Activated CD4-positive, alpha-beta memory T cell treated with anti-CD3 and anti-CD28 coated beads for 36 hours (primary cell): ENCODE results near the gene SNX24. TPM values are rescaled to one million over a fixed set of nuclear protein-coding genes. Genes with fewer than 3 reads are reported as not detected.
A peak's percentile ranks its signal among the peaks of the same experiment; 100 is the strongest.

Experiments
- CTCF ChIA-PET: fragments of 350-600 bp; sonication (Branson Sonifier 250); formaldehyde crosslinking; loops from one replicate; lab custom pipeline; 2021; ENCODE audit warnings: antibody characterized with exemption, inconsistent platforms; lab: Charles Lee
- POLR2A ChIA-PET: fragments of 350-600 bp; sonication (Branson Sonifier 250); formaldehyde crosslinking; loops from one replicate; lab custom pipeline; 2021; ENCODE audit warnings: antibody characterized with exemption; lab: Charles Lee
- DNase-seq: peaks from one replicate; pipeline ENCODE4 v3.0.0-alpha.2; 2020
- H3K27ac Mint-ChIP-seq: one replicate; pipeline ENCODE4 v1.8.0; 2021; ENCODE audit warnings: mixed read lengths
- H3K27me3 Mint-ChIP-seq: one replicate; pipeline ENCODE4 v1.8.0; 2021; ENCODE audit warnings: mixed read lengths
- H3K36me3 Mint-ChIP-seq: one replicate; pipeline ENCODE4 v1.8.0; 2021; ENCODE audit warnings: mixed read lengths
- H3K4me1 Mint-ChIP-seq: one replicate; pipeline ENCODE4 v1.8.0; 2021; ENCODE audit warnings: low read depth, mixed read lengths
- H3K4me3 Mint-ChIP-seq: one replicate; pipeline ENCODE4 v1.8.0; 2021; ENCODE audit warnings: mild to moderate bottlenecking, mixed read lengths
- H3K9me3 Mint-ChIP-seq: one replicate; pipeline ENCODE4 v1.8.0; 2021; ENCODE audit warnings: mixed read lengths
- intact Hi-C: fragments of 100-400 bp; cut with micrococcal nuclease; formaldehyde crosslinking; loops from one replicate; pipeline ENCODE4 v1.15.1; 2023
- total RNA-seq, 2 experiments: library from RNA; stranded (reverse); gene quantifications; one replicate each; pipeline ENCODE4 v1.2.3, GENCODE V29; 2021

The SNX24 gene
- total RNA-seq, 2 experiments from 2014 or later: 6.4 to 7.5 TPM

DNA sequence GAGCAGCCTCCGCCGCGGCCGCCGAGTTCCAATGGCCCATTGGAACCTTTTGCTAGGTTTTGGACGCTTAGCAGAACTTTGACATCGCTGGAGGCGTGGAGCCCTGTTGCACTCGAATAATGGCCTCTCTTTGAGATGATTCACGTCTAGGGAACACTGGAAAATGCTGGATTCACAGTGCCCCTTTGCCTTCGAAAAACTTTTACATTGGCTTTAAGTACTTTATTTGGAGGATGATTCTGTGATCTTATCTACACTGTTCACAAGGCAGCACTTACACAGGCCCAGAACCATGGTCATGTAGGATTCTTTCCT is 191.6 kb downstream of the SNX24 start:
- POLR2A ChIA-PET: no interaction called here
- Mint-ChIP-seq H3K4me3 (peak overlapping the region; percentile 38), H3K27ac (no peak overlapping the region), H3K27me3 (peaks cover 38% of the 10 kb centered on the region), H3K9me3 (no peaks in the 10 kb centered on the region), H3K36me3 (no peaks in the 10 kb centered on the region), H3K4me1 (peaks cover 11% of the 10 kb centered on the region)
- no peak for DNase-seq
- CTCF ChIA-PET: no interaction called here
- intact Hi-C loops: loop anchor here (5.0 kb wide), 1 partner anchor 55 kb away; no protein-coding TSS in a partner anchor

DNA sequence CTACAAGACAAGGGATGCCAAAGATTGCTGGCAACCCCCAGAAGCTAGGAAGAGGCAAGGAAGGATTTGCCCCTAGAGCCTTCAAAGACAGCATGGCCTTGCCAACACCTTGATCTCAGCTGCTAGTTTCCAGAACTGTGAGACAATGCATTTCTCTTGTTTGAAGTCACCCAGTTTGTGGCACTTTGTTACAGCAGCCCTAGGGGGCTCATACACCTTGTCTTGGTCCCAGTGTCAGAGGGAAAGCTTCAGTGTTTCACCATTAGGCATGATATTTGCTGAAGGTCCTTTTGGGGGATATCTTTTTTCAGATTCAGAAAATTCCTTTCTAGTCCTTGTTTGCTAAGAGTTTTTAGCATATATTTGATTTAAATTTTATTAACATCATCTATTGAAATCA is 194.3 kb downstream of the SNX24 start:
- no peak overlapping the region for H3K4me3 Mint-ChIP-seq
- H3K9me3 Mint-ChIP-seq: no peaks in the 10 kb centered on the region
- peaks cover 43% of the 10 kb centered on the region for H3K27me3 Mint-ChIP-seq
- POLR2A ChIA-PET: no interaction called here
- DNase-seq: no peak
- H3K4me1 Mint-ChIP-seq: peaks cover 11% of the 10 kb centered on the region
- no peaks in the 10 kb centered on the region for H3K36me3 Mint-ChIP-seq
- intact Hi-C loops: loop anchor here (5.0 kb wide), 1 partner anchor 53 kb away; no protein-coding TSS in a partner anchor
- CTCF ChIA-PET: no interaction called here
- H3K27ac Mint-ChIP-seq: no peak overlapping the region

DNA sequence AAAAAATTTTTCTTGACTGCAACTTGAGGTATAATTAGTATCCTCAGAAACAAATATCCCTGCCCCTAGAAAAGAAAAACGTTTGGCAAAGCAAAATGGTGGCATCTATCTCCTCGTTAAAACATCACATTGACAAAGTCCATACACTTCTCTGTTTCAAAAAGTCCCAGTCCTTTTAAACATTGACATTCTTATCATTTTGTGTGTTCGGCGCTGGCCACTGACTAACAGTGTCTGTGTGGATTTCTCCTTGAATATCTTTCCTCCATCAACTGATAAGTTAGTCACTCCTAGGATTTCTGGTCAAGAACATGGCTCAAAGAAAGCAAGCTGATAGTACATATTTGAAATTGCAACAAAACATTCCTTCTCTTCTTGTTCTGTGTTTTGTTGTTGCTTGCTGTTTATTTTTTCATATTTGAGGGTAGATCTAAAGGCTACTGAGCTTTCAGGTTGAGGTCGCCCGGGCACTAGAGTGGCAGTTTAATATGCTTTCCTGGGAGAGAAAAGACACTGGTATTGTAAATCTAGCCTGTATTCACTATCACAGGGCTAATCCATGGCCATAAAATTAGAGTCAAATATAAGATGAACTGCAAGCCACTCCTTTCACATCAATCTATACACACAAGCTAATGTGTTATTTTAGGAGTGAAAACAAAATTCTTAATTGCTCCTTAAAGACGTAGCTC is 199.7 kb downstream of the SNX24 start:
- POLR2A ChIA-PET: no interaction called here
- H3K27ac Mint-ChIP-seq: no peak overlapping the region
- H3K27me3 Mint-ChIP-seq: peaks cover 25% of the 10 kb centered on the region
- no peak for DNase-seq
- no peaks in the 10 kb centered on the region for H3K36me3 Mint-ChIP-seq
- H3K4me3 Mint-ChIP-seq: no peak overlapping the region
- H3K4me1 Mint-ChIP-seq: no peaks in the 10 kb centered on the region
- no peaks in the 10 kb centered on the region for H3K9me3 Mint-ChIP-seq
- intact Hi-C loops: no loop called here
- CTCF ChIA-PET: no interaction called here

DNA sequence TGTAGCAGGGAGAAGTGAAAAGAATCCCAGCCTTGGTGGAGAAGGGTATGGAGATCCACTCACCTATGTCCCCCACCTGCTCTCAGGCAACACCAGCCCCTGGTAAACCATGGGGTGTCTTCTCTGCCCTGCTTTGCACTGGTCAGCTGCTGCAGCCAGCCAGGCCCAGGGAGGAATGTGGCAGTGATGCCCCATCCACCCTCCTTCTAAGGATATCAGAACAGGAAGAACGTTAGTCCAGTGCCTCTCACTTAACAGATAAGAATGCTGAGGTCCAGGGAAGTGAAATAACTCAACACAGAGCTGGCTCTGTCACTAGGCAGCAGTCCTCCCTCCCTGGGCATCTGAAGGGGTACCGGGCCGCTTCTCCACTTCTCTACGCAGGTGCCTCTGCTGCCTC is 200.8 kb downstream of the SNX24 start:
- peaks cover under 1% of the 10 kb centered on the region for H3K9me3 Mint-ChIP-seq
- no peak for DNase-seq
- no peak overlapping the region for H3K4me3 Mint-ChIP-seq
- intact Hi-C loops: no loop called here
- CTCF ChIA-PET: no interaction called here
- H3K27ac Mint-ChIP-seq: no peak overlapping the region
- POLR2A ChIA-PET: no interaction called here
- peaks cover 24% of the 10 kb centered on the region for H3K27me3 Mint-ChIP-seq
- H3K4me1 Mint-ChIP-seq: no peaks in the 10 kb centered on the region
- H3K36me3 Mint-ChIP-seq: no peaks in the 10 kb centered on the region

DNA sequence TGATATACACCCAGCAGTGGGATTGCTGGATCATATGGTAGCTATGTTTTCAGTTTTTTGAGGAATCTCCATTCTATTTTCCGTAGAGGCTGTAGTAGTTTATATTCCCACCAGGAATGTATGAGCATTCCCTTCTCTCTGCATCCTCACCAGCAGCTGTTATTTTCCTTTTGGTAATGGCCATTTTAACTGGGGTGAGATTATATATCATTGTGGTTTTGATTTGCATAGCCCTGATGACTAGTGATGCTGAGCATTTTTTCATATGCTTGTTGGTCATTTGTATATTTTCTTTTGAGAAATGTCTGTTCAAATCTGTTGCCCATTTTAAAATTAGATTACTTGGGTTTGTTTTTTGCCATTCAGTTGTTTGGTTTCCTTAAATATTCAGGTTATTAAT is 202.3 kb downstream of the SNX24 start:
- peaks cover 7% of the 10 kb centered on the region for H3K9me3 Mint-ChIP-seq
- ChIA-PET POLR2A (no interaction called here), CTCF (no interaction called here)
- no peaks in the 10 kb centered on the region for H3K36me3 Mint-ChIP-seq
- no peak overlapping the region for H3K4me3 Mint-ChIP-seq
- peaks cover 24% of the 10 kb centered on the region for H3K27me3 Mint-ChIP-seq
- no peak for DNase-seq
- intact Hi-C loops: no loop called here
- no peak overlapping the region for H3K27ac Mint-ChIP-seq
- no peaks in the 10 kb centered on the region for H3K4me1 Mint-ChIP-seq

DNA sequence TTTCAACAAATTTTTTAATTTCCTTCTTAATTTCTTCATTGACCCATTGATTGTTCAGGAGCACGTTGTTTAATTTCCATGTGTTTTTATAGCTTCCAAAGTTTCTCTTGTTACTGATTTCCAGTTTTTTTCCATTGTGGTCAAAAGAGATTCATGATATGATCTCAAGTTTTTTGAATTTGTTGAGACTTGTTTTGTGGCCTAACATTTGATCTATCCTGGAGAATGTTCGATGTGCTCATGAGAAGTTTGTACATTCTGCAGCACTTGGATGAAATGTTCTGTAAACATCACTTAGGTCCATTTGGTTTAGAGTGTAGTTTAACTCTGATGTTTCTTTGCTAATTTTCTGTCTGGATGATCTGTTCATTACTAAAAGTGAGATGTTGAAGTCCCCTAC is 205.8 kb downstream of the SNX24 start:
- ChIA-PET CTCF (no interaction called here), POLR2A (no interaction called here)
- intact Hi-C loops: no loop called here
- H3K9me3 Mint-ChIP-seq: peaks cover 7% of the 10 kb centered on the region
- DNase-seq: no peak
- H3K4me1 Mint-ChIP-seq: no peaks in the 10 kb centered on the region
- no peak overlapping the region for H3K4me3 Mint-ChIP-seq
- H3K27ac Mint-ChIP-seq: no peak overlapping the region
- H3K36me3 Mint-ChIP-seq: no peaks in the 10 kb centered on the region
- peaks cover 13% of the 10 kb centered on the region for H3K27me3 Mint-ChIP-seq

Other genes starting within 250 kb of the SNX24 start
- 10 to 100 TPM; 44.5 to 44.6 TPM for gene SNX2, start 70.5 kb upstream of the SNX24 start, total RNA-seq
- not detected for gene PPIC, start 191.1 kb downstream of the SNX24 start, total RNA-seq
- not detected for gene PRDM6, start 243.6 kb downstream of the SNX24 start, total RNA-seq